Spleen (tissue), 11 donors: ENCODE data around the gene ALDH1A2. TPM values are rescaled to one million over a fixed set of nuclear protein-coding genes. Genes with fewer than 3 reads are reported as not detected.

Source experiments
- DNase-seq: peaks from one replicate; pipeline ENCODE4 v3.0.0-alpha.2; 2020
- H3K27ac ChIP-seq, 8 donors: fragments of 200-600 bp; sonication (generic) in 7 of 8; 1 replicate in 4 of 8; 2 replicates in 4 of 8; pipeline versions ENCODE4 v1.5.0 to v1.8.0; 2016 to 2021; ENCODE audit warnings: inconsistent platforms in 4 of 8, mild to moderate bottlenecking in 4 of 8, moderate library complexity in 1 of 8
- H3K27me3 ChIP-seq, 7 donors: fragments of 200-600 bp; sonication (generic) in 6 of 7; replicated peaks in 1 of 7; 1 replicate in 4 of 7; 2 replicates in 3 of 7; pipeline versions ENCODE4 v1.5.0 to v1.8.0; 2016 to 2021; ENCODE audit warnings: inconsistent platforms in 3 of 7, mild to moderate bottlenecking in 1 of 7
- H3K36me3 ChIP-seq, 6 donors: fragments of 200-600 bp; sonication (generic) in 5 of 6; 1 replicate in 4 of 6; 2 replicates in 2 of 6; pipeline versions ENCODE4 v1.5.0 to v1.8.0; 2016 to 2021; ENCODE audit warnings: inconsistent platforms in 2 of 6
- H3K4me1 ChIP-seq, 6 donors: fragments of 200-600 bp; sonication (generic) in 5 of 6; 1 replicate in 3 of 6; 2 replicates in 3 of 6; pipeline versions ENCODE4 v1.5.0 to v1.8.0; 2016 to 2021; ENCODE audit warnings: inconsistent platforms in 3 of 6
- H3K4me3 ChIP-seq, 8 donors: fragments of 200-600 bp; sonication (generic) in 7 of 8; 1 replicate in 4 of 8; 2 replicates in 4 of 8; pipeline versions ENCODE4 v1.5.0 to v1.8.0; 2016 to 2021; ENCODE audit warnings: inconsistent platforms in 4 of 8, mild to moderate bottlenecking in 4 of 8, moderate library complexity in 2 of 8
- H3K9me3 ChIP-seq, 8 donors: fragments of 200-600 bp; sonication (generic) in 7 of 8; 1 replicate in 4 of 8; 2 replicates in 4 of 8; pipeline versions ENCODE4 v1.5.0 to v1.8.0; 2016 to 2021; ENCODE audit warnings: inconsistent platforms in 4 of 8
- POLR2A ChIP-seq, 3 donors: fragments of 450-650 bp; IDR thresholded peaks; one replicate each; pipeline ENCODE4 v1.5.1; 2017; ENCODE audit warnings: antibody characterized with exemption in 3 of 3, mild to moderate bottlenecking in 1 of 3
- POLR2AphosphoS5 ChIP-seq, 3 donors: sonication (generic); formaldehyde crosslinking; IDR thresholded peaks; one replicate each; pipeline ENCODE4 v1.5.1; 2017; ENCODE audit warnings: antibody characterized with exemption in 3 of 3
- WGBS, 5 donors: extraction: QIAGEN DNeasy Blood & Tissue Kit in 3 of 5; methylation state at CpG; one replicate each; pipeline versions ENCODE4 v1.1.5 to v1.1.7; 2013 to 2018; 5-methylcytosine and 5-hydroxymethylcytosine counted together
- intact Hi-C: fragments of 100-400 bp; cut with DNase I; formaldehyde crosslinking; loops from one replicate; pipeline ENCODE4 v1.15.0; 2023; ENCODE audit warnings: low total_unique reads
- polyA plus RNA-seq, 3 donors: library from polyadenylated mRNA; stranded (reverse); fragments of 200-250 nt; gene quantifications; one replicate each; pipeline ENCODE4 v1.2.1, GENCODE V29; 2013
- total RNA-seq, 7 donors: library from RNA; depleted of rRNA in 3 of 7; stranded (reverse); fragments of >200 nt in 3 of 7; fragmentation: NEBNext Ultra II Directional in 4 of 7; extraction: Animal tissue kit (Norgen Biotek cat#: 25700) in 4 of 7; gene quantifications; one replicate each; pipeline versions ENCODE4 v1.1.0 to v1.2.1, GENCODE V29; 2016 to 2021
- TF ChIP-seq, protein P1 (sequence below), 11 experiments: fragments of 200-600 bp in 7 of 11; fragments of 450-650 bp in 4 of 11; sonication (generic) in 4 of 11; IDR thresholded peaks in 8 of 11; conservative IDR thresholded peaks in 3 of 11; 1 replicate in 7 of 11; 2 replicates in 4 of 11; pipeline versions ENCODE4 v1.4.0 to v1.8.0; 2016 to 2021; ENCODE audit warnings: antibody characterized with exemption in 11 of 11, inconsistent platforms in 4 of 11, mild to moderate bottlenecking in 1 of 11
- donor health status: healthy with polysubstance abuse.
- donor health status: DM: no; HTN: no; CAD: no; lungs with moderate emphysema.
- donor health status: DM: no; HTN: no; CAD: no.
- donor health status: Bipolar disorder and iron deficiency.
- donor health status: healthy.
- donor health status: DM: no; HTN: no; CAD: no.
- donor health status: DM: yes; HTN: yes; CAD: no.

ALDH1A2 gene
- total and polyA plus RNA-seq, 10 donors = 0.26 to 20.3 (median 4.8) TPM

- no peak for DNase-seq
- Histone ChIP-seq H3K27me3 (peaks cover 0 to 5% (median 0%) of the 10 kb centered on the region in 7 donors), H3K4me1 (no peaks in the 10 kb centered on the region), H3K4me3 (no peak overlapping the region), H3K27ac (no peak overlapping the region), H3K9me3 (no peaks in the 10 kb centered on the region), H3K36me3 (no peaks in the 10 kb centered on the region)
- WGBS, 5 donors = 80 to 94% (median 82%) methylated on average over 5 of the region's 5 CpGs
- intact Hi-C loops = no loop called here
- TF ChIP-seq POLR2AphosphoS5 (IDR thresholded peaks at IDR 0.05) (no peak), POLR2A (IDR thresholded peaks at IDR 0.05) (no peak)
- TF ChIP-seq, protein P1, sequence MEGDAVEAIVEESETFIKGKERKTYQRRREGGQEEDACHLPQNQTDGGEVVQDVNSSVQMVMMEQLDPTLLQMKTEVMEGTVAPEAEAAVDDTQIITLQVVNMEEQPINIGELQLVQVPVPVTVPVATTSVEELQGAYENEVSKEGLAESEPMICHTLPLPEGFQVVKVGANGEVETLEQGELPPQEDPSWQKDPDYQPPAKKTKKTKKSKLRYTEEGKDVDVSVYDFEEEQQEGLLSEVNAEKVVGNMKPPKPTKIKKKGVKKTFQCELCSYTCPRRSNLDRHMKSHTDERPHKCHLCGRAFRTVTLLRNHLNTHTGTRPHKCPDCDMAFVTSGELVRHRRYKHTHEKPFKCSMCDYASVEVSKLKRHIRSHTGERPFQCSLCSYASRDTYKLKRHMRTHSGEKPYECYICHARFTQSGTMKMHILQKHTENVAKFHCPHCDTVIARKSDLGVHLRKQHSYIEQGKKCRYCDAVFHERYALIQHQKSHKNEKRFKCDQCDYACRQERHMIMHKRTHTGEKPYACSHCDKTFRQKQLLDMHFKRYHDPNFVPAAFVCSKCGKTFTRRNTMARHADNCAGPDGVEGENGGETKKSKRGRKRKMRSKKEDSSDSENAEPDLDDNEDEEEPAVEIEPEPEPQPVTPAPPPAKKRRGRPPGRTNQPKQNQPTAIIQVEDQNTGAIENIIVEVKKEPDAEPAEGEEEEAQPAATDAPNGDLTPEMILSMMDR (IDR thresholded peaks at IDR 0.05 in 8 of 11, conservative IDR thresholded peaks at IDR 0.05 in 3 of 11) = no peak
Measured at GRCh38 chr15:57957113-57957512, 108.4 kb downstream of the ALDH1A2 start.

GRCh38 chr15:57953874-57954273 is 111.6 kb downstream of the ALDH1A2 start:
- WGBS, 5 donors = 65 to 80% (median 73%) methylated on average over 2 of the region's 2 CpGs
- no peak for DNase-seq
- Histone ChIP-seq H3K9me3 (no peaks in the 10 kb centered on the region), H3K4me1 (no peaks in the 10 kb centered on the region), H3K27ac (no peak overlapping the region), H3K4me3 (no peak overlapping the region), H3K27me3 (peaks cover 0 to 5% (median 0%) of the 10 kb centered on the region in 7 donors), H3K36me3 (no peaks in the 10 kb centered on the region)
- intact Hi-C loops = no loop called here
- TF ChIP-seq, protein P1 (IDR thresholded peaks at IDR 0.05 in 8 of 11, conservative IDR thresholded peaks at IDR 0.05 in 3 of 11) = no peak
- no peak for TF ChIP-seq POLR2A (IDR thresholded peaks at IDR 0.05)

DNA sequence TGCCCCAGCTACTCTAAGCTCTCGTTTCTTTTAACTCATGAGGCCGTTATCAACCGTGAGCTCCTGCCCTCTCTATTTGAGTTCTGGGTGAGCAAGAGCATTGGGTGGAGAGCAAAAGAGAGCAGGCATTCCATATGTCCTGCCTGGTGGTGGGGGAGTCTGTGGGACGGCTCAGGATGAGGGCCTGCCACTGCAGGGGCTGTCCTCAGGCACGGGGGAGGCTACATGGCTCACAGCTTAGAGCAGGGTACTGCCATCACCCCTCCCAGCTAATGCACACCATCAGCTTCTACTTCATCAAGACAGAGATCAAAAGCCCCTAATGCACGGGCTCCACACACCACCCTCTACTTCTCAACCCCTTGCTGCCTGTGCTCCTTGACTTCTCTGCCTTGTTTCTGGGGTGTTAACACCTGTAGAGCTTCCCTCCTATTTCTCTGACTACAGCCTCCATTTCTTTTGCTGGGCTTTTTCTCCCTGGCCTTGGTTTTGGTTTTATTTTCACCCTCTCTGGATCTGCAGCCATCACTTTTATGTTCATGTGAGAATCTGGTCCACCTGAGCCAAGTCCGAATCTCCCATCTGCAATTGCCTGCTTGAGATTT is 114.1 kb downstream of the ALDH1A2 start:
- WGBS, 5 donors = 79 to 86% (median 83%) methylated on average over 7 of the region's 7 CpGs
- Histone ChIP-seq H3K4me1 (no peaks in the 10 kb centered on the region), H3K27ac (no peak overlapping the region), H3K36me3 (no peaks in the 10 kb centered on the region), H3K9me3 (no peaks in the 10 kb centered on the region), H3K27me3 (peaks cover 0 to 5% (median 0%) of the 10 kb centered on the region in 7 donors), H3K4me3 (no peak overlapping the region)
- no peak for DNase-seq
- intact Hi-C loops = no loop called here
- TF ChIP-seq POLR2A (IDR thresholded peaks at IDR 0.05) = no peak
- TF ChIP-seq, protein P1 (IDR thresholded peaks at IDR 0.05 in 8 of 11, conservative IDR thresholded peaks at IDR 0.05 in 3 of 11) = no peak
- no peak for TF ChIP-seq POLR2AphosphoS5 (IDR thresholded peaks at IDR 0.05)

DNA sequence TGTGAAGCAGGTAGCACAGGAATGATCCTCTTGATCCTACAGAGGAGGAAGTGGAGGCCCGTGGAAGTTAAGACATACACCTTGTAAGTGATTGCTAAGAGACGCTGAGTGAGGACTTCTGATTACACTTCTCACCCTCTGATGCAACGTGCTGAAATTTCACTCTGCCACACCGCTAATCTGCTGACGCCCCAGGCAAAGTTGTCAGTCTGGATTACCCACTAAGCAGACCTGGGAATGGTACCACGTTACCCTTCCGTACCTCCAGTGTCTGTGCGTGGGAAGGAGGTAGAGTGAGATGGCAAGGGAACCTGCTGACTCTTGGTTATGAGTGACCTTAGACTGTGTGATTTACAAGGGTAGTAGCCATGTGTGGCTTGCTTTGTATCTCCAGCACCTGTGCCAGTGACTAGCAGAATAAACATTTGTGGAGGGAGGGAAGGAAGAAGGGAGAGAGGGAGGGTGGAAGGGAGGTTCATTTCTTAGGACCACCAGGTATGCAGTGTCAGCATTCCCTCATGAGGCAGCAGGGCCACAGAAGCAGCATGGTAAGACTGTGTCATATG is 115.0 kb downstream of the ALDH1A2 start:
- intact Hi-C loops = no loop called here
- TF ChIP-seq POLR2AphosphoS5 (IDR thresholded peaks at IDR 0.05) (no peak), POLR2A (IDR thresholded peaks at IDR 0.05) (no peak)
- TF ChIP-seq, protein P1 (IDR thresholded peaks at IDR 0.05 in 8 of 11, conservative IDR thresholded peaks at IDR 0.05 in 3 of 11) = no peak
- no peak for DNase-seq
- no peaks in the 10 kb centered on the region for H3K36me3 ChIP-seq
- WGBS, 5 donors = 77 to 93% (median 85%) methylated on average over 8 of the region's 8 CpGs
- no peaks in the 10 kb centered on the region for H3K4me1 ChIP-seq
- H3K9me3 ChIP-seq = no peaks in the 10 kb centered on the region
- no peak overlapping the region for H3K4me3 ChIP-seq
- H3K27me3 ChIP-seq = no peaks in the 10 kb centered on the region
- H3K27ac ChIP-seq = no peak overlapping the region
